Ishikawa (cell line): Measurements from ENCODE around the gene SEMA6A.

Source experiments
- CEBPB ChIP-seq: IDR thresholded peaks from 2 replicates; pipeline ENCODE4 v1.6.1; 2012
- CREB1 ChIP-seq: IDR thresholded peaks from 2 replicates; pipeline ENCODE4 v1.6.1; 2012; ENCODE audit warnings: low read depth
- EGR1 ChIP-seq: IDR thresholded peaks from 2 replicates; pipeline ENCODE4 v1.6.1; 2012
- EP300 ChIP-seq: IDR thresholded peaks from 2 replicates; pipeline ENCODE4 v1.6.1; 2012; ENCODE audit warnings: borderline replicate concordance
- FOXM1 ChIP-seq: IDR thresholded peaks from 2 replicates; pipeline ENCODE4 v1.6.1; 2012; ENCODE audit warnings: low read depth, borderline replicate concordance
- NFIC ChIP-seq: IDR thresholded peaks from 2 replicates; pipeline ENCODE4 v1.6.1; 2012
- RAD21 ChIP-seq: IDR thresholded peaks from 2 replicates; pipeline ENCODE4 v1.6.1; 2012; ENCODE audit warnings: low read depth
- TAF1 ChIP-seq: IDR thresholded peaks from 2 replicates; pipeline ENCODE4 v1.6.1; 2012; ENCODE audit warnings: low read depth, mild to moderate bottlenecking
- TCF12 ChIP-seq: IDR thresholded peaks from 2 replicates; pipeline ENCODE4 v1.6.1; 2012; ENCODE audit warnings: low read depth
- TEAD4 ChIP-seq: IDR thresholded peaks from 2 replicates; pipeline ENCODE4 v1.6.1; 2012
- YY1 ChIP-seq: IDR thresholded peaks from 2 replicates; pipeline ENCODE4 v1.6.1; 2012; ENCODE audit warnings: low read depth
- ZBTB7A ChIP-seq: IDR thresholded peaks from 2 replicates; pipeline ENCODE4 v1.6.1; 2012; ENCODE audit warnings: low read depth
- TF ChIP-seq, protein P1 (sequence below): IDR thresholded peaks from 2 replicates; pipeline ENCODE4 v1.6.1; 2012
- TF ChIP-seq, protein P2 (sequence below): IDR thresholded peaks from 2 replicates; pipeline ENCODE4 v1.6.1; 2012
- TF ChIP-seq, protein P3 (sequence below): IDR thresholded peaks from 2 replicates; pipeline ENCODE4 v1.6.1; 2012; ENCODE audit warnings: low read depth, mild to moderate bottlenecking

The SEMA6A gene

DNA sequence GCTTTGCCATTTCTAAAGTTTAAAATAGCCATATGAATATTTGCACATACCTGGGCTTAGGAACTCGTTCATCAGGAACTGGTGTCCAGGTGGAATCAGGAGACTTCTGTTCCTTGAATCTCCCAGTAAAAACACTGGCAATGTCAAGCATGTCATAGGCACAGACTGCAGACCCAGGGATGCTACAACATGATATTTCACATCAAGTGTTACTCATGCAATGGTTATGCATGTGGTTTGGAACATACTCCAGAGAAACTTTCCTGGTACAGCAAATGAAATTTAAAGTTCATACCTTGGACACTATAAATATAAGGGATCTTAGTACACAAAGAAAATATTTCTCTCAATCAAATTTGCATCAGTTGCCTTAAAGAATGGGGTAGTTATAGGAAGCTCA, 92.2 kb downstream of the SEMA6A start:
- TF ChIP-seq EP300 (no peak), TEAD4 (no peak), TAF1 (no peak), FOXM1 (no peak), ZBTB7A (no peak), TCF12 (no peak), EGR1 (no peak), CEBPB (no peak), YY1 (no peak), RAD21 (no peak), CREB1 (no peak), NFIC (no peak)
- TF ChIP-seq, protein P1, sequence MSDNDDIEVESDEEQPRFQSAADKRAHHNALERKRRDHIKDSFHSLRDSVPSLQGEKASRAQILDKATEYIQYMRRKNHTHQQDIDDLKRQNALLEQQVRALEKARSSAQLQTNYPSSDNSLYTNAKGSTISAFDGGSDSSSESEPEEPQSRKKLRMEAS: no peak
- TF ChIP-seq, protein P2, sequence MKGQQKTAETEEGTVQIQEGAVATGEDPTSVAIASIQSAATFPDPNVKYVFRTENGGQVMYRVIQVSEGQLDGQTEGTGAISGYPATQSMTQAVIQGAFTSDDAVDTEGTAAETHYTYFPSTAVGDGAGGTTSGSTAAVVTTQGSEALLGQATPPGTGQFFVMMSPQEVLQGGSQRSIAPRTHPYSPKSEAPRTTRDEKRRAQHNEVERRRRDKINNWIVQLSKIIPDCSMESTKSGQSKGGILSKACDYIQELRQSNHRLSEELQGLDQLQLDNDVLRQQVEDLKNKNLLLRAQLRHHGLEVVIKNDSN: no peak
- TF ChIP-seq, protein P3, sequence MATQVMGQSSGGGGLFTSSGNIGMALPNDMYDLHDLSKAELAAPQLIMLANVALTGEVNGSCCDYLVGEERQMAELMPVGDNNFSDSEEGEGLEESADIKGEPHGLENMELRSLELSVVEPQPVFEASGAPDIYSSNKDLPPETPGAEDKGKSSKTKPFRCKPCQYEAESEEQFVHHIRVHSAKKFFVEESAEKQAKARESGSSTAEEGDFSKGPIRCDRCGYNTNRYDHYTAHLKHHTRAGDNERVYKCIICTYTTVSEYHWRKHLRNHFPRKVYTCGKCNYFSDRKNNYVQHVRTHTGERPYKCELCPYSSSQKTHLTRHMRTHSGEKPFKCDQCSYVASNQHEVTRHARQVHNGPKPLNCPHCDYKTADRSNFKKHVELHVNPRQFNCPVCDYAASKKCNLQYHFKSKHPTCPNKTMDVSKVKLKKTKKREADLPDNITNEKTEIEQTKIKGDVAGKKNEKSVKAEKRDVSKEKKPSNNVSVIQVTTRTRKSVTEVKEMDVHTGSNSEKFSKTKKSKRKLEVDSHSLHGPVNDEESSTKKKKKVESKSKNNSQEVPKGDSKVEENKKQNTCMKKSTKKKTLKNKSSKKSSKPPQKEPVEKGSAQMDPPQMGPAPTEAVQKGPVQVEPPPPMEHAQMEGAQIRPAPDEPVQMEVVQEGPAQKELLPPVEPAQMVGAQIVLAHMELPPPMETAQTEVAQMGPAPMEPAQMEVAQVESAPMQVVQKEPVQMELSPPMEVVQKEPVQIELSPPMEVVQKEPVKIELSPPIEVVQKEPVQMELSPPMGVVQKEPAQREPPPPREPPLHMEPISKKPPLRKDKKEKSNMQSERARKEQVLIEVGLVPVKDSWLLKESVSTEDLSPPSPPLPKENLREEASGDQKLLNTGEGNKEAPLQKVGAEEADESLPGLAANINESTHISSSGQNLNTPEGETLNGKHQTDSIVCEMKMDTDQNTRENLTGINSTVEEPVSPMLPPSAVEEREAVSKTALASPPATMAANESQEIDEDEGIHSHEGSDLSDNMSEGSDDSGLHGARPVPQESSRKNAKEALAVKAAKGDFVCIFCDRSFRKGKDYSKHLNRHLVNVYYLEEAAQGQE: no peak

DNA sequence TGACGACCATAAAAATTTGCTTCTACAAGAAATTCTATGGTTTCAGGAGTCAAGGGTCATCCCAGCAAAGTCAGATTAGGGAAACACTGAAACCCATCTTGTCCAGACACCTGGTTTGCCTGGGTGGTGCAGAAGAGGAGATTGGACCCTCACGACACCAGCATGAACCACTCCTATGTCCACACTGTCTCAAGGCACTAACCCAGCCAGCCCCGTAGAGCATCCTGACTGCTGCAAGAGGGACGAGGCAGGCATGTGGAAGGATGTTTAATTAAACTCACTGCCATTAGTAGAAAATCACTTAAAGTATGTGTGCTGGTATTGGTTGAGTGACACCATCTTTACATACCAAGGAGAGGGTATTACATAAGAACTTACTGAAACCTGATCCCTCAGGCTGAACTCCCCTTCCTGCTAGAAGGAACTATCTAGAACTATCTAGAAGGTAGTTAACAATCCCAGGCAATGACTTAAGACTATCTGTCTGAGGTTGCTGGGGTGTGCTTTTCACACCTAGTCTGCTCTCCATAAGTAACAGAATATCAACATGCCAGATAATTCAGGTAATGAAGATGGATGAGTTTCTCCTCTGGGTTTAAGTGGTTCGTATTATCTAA, 93.6 kb downstream of the SEMA6A start:
- TF ChIP-seq FOXM1: no peak
- TF ChIP-seq, protein P2: no peak
- TF ChIP-seq ZBTB7A: no peak
- no peak for TF ChIP-seq CREB1
- TF ChIP-seq, protein P1: no peak
- TF ChIP-seq, protein P3: no peak
- TF ChIP-seq TCF12: no peak
- TF ChIP-seq TAF1: no peak
- TF ChIP-seq RAD21: no peak
- TF ChIP-seq EGR1: no peak
- no peak for TF ChIP-seq NFIC
- TF ChIP-seq TEAD4: no peak
- TF ChIP-seq EP300: no peak
- TF ChIP-seq YY1: no peak
- TF ChIP-seq CEBPB: no peak

DNA sequence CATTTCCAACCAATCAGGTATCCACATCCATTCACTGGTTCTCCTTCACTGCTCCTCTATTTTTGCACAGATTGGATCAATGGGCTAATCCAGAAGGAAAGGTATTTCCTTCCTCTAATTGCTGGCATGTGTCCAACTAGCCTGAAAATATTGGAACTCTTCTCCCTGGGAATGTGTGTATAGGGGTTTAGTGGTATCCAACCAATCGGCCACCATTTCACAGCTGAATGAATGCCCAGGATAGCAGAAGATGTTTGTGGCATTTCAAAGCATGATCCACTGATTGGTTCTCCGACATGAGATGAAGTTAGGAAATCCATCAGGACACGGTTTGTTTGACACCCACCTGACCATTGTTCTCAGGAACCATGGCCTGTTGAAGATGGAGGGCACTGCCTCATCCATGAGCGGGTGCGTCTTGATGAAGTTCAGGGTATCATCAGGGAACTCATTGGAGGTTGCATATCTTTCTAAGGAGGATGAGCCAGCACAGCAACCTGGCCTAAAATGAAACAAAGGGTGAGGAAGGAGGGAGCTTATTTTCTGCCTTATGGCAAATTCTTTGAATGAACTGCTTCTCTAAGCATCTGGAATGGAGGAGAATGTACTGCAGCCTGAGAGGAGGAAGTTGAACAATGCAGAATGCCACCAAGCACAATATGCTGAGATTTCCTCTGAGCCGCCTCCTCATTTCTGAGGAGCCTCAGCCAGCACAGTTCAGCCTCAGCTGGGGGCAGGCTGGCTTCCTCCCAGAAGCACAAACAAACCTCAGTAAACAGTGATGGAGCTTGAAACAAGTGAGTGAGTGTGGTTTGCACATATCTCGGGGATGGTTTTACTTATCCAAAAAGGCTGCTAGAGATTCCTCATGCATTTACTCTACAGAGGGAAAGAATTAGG, 94.6 kb downstream of the SEMA6A start:
- TF ChIP-seq TEAD4: no peak
- TF ChIP-seq CREB1: no peak
- no peak for TF ChIP-seq RAD21
- TF ChIP-seq TCF12: no peak
- TF ChIP-seq, protein P2: no peak
- no peak for TF ChIP-seq EP300
- no peak for TF ChIP-seq FOXM1
- TF ChIP-seq CEBPB: no peak
- no peak for TF ChIP-seq NFIC
- no peak for TF ChIP-seq EGR1
- TF ChIP-seq ZBTB7A: no peak
- no peak for TF ChIP-seq TAF1
- TF ChIP-seq, protein P1: no peak
- TF ChIP-seq, protein P3: no peak
- TF ChIP-seq YY1: no peak
